Measurements from ENCODE around the gene PCDHA4. TPM values are rescaled to one million over a fixed set of nuclear protein-coding genes. Genes with fewer than 3 reads are reported as not detected.
A peak's percentile ranks its signal among the peaks of the same experiment; 100 is the strongest.
"Not testable (repeated sequence)": the region's sequence is repeated elsewhere in the genome, so short reads cannot be mapped to it uniquely, and the experiment has no call there.

Gene PCDHA4
- total and polyA plus RNA-seq, 10 donors = 0.13 to 1.2 (median 0.40) TPM; not detected in 2

DNA sequence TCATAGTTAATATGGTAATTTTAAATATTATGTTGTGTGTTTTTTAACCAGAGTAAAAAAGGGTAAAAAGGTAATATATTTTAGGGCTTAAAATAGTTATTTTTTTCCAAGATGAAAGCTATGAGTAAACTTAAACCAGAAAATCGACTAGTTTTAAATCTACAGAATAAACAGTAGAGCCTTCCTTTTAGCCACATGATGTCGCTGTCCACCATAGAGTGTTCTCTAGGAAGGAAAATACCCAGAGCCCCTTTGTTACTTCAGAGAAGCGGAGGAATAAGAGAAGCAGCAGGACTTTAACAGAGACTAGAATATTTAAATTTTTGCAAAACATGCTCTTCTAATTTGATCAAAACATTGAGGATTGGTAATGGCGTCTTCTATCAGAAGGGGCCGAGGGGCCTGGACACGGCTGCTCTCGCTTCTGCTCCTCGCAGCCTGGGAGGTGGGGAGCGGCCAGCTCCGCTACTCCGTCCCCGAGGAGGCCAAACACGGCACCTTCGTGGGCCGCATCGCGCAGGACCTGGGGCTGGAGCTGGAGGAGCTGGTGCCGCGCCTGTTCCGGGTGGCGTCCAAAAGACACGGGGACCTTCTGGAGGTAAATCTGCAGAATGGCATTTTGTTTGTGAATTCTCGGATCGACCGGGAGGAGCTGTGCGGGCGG, 12.1 kb upstream of the PCDHA4 start, which contains the start of gene PCDHA2:
PCDHA2 (plus strand) TSS at position 258 of the 664 bp plus-strand sequence.
- TF ChIP-seq POLR2AphosphoS5 (IDR thresholded peaks at IDR 0.05) = no peak
- TF ChIP-seq, protein P1, sequence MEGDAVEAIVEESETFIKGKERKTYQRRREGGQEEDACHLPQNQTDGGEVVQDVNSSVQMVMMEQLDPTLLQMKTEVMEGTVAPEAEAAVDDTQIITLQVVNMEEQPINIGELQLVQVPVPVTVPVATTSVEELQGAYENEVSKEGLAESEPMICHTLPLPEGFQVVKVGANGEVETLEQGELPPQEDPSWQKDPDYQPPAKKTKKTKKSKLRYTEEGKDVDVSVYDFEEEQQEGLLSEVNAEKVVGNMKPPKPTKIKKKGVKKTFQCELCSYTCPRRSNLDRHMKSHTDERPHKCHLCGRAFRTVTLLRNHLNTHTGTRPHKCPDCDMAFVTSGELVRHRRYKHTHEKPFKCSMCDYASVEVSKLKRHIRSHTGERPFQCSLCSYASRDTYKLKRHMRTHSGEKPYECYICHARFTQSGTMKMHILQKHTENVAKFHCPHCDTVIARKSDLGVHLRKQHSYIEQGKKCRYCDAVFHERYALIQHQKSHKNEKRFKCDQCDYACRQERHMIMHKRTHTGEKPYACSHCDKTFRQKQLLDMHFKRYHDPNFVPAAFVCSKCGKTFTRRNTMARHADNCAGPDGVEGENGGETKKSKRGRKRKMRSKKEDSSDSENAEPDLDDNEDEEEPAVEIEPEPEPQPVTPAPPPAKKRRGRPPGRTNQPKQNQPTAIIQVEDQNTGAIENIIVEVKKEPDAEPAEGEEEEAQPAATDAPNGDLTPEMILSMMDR (IDR thresholded peaks at IDR 0.05 in 8 of 11, conservative IDR thresholded peaks at IDR 0.05 in 3 of 11) = no peak
- TF ChIP-seq POLR2A (IDR thresholded peaks at IDR 0.05) = no peak
- intact Hi-C loops (cut with DNase I; ENCODE audit: low total_unique reads) = no loop called here
- DNase-seq = no peak

DNA sequence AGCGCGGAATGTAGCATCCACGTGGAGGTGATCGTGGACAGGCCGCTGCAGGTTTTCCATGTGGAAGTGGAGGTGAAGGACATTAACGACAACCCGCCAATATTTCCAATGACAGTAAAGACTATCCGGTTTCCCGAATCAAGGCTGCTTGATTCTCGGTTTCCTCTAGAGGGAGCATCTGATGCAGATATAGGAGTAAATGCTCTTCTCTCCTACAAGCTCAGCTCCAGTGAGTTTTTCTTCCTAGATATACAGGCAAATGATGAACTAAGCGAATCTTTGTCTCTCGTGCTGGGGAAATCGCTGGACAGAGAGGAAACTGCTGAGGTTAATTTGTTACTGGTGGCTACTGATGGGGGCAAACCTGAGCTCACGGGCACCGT, 11.6 kb upstream of the PCDHA4 start:
- H3K27me3 ChIP-seq (replicated peaks in 1 of 7) = peaks cover 0 to 64% (median 0%) of the 10 kb centered on the region in 7 donors
- no peaks in the 10 kb centered on the region for H3K4me1 ChIP-seq
- no peak overlapping the region for H3K27ac ChIP-seq
- peak overlapping the region in 2 of 8 donors; percentile 6 to 36 for H3K4me3 ChIP-seq
- TF ChIP-seq, protein P1 (IDR thresholded peaks at IDR 0.05 in 8 of 11, conservative IDR thresholded peaks at IDR 0.05 in 3 of 11) = no peak
- TF ChIP-seq POLR2AphosphoS5 (IDR thresholded peaks at IDR 0.05) (no peak), POLR2A (IDR thresholded peaks at IDR 0.05) (no peak)
- no peaks in the 10 kb centered on the region for H3K36me3 ChIP-seq
- whole genome bisulfite sequencing, 5 donors = 22 to 31% (median 23%) methylated on average over 15 of the region's 15 CpGs
- no peak for DNase-seq
- peaks cover 2 to 99% (median 85%) of the 10 kb centered on the region in 8 donors for H3K9me3 ChIP-seq
- intact Hi-C loops (cut with DNase I; ENCODE audit: low total_unique reads) = no loop called here

More for the DNA sequence above, 12.1 kb upstream of the PCDHA4 start, which contains the start of gene PCDHA2:
- H3K36me3 ChIP-seq = no peaks in the 10 kb centered on the region
- peaks cover 2 to 99% (median 88%) of the 10 kb centered on the region in 8 donors for H3K9me3 ChIP-seq
- H3K4me3 ChIP-seq = peak within 1 kb of the TSS in 2 of 8 donors; percentile 6 to 36
- 21 to 34% (median 24%) methylated on average over 23 to 27 of the region's 27 CpGs for WGBS, 5 donors
- peaks cover 0 to 70% (median 0%) of the 10 kb centered on the region in 7 donors for H3K27me3 ChIP-seq (replicated peaks in 1 of 7)
- no peaks in the 10 kb centered on the region for H3K4me1 ChIP-seq
- H3K27ac ChIP-seq = no peak within 1 kb of the TSS

DNA sequence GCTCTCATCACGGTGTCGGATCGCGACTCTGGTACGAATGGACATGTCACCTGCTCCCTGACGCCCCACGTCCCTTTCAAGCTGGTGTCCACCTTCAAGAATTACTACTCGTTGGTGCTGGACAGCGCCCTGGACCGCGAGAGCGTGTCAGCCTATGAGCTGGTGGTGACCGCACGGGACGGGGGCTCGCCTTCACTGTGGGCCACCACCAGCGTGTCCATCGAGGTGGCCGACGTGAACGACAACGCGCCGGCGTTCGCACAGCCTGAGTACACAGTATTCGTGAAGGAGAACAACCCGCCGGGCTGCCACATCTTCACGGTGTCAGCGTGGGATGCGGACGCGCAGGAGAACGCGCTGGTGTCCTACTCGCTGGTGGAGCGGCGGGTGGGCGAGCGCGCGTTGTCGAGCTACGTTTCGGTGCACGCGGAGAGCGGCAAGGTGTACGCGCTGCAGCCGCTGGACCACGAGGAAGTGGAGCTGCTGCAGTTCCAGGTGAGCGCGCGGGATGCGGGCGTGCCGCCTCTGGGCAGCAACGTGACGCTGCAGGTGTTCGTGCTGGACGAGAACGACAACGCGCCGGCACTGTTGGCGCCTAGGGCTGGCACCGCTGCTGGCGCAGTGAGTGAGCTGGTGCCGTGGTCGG, 10.7 kb upstream of the PCDHA4 start:
- WGBS, 5 donors = 52 to 78% (median 64%) methylated on average over 57 to 72 of the region's 72 CpGs
- H3K27me3 ChIP-seq (replicated peaks in 1 of 7) = peaks cover 0 to 68% (median 0%) of the 10 kb centered on the region in 7 donors
- not testable (repeated sequence) for DNase-seq

DNA sequence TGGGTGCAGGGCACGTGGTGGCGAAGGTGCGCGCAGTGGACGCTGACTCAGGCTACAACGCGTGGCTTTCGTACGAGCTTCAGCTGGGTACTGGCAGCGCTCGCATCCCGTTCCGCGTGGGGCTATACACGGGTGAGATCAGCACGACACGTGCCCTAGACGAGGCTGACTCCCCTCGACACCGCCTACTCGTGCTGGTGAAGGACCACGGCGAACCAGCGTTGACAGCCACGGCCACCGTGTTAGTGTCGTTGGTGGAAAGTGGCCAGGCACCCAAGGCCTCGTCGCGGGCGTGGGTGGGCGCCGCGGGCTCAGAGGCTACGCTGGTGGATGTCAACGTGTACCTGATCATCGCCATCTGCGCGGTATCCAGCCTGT, 10.2 kb upstream of the PCDHA4 start:
- 53 to 75% (median 60%) methylated on average over 34 to 39 of the region's 39 CpGs for WGBS, 5 donors
- DNase-seq = no peak
- Histone ChIP-seq H3K36me3 (no peaks in the 10 kb centered on the region), H3K27me3 (replicated peaks in 1 of 7) (peaks cover 0 to 71% (median 0%) of the 10 kb centered on the region in 7 donors), H3K4me1 (no peaks in the 10 kb centered on the region), H3K27ac (no peak overlapping the region), H3K9me3 (peaks cover 2 to 99% (median 84%) of the 10 kb centered on the region in 8 donors), H3K4me3 (no peak overlapping the region)
- intact Hi-C loops (cut with DNase I; ENCODE audit: low total_unique reads) = no loop called here
- TF ChIP-seq POLR2A (IDR thresholded peaks at IDR 0.05) (no peak), POLR2AphosphoS5 (IDR thresholded peaks at IDR 0.05) (no peak)
- TF ChIP-seq, protein P1 (IDR thresholded peaks at IDR 0.05 in 8 of 11, conservative IDR thresholded peaks at IDR 0.05 in 3 of 11) = no peak

More for the DNA sequence above, 10.7 kb upstream of the PCDHA4 start:
- H3K4me3 ChIP-seq; H3K27ac ChIP-seq; intact Hi-C loops (cut with DNase I; ENCODE audit: low total_unique reads); H3K4me1 ChIP-seq; H3K36me3 ChIP-seq: not testable (repeated sequence)
- H3K9me3 ChIP-seq = peaks cover 2 to 99% (median 84%) of the 10 kb centered on the region in 8 donors

All from spleen (tissue), 11 donors.